Measurements from ENCODE around the gene PIPOX.
"Not testable (repeated sequence)": the region's sequence is repeated elsewhere in the genome, so short reads cannot be mapped to it uniquely, and the experiment has no call there.

PIPOX gene

DNA sequence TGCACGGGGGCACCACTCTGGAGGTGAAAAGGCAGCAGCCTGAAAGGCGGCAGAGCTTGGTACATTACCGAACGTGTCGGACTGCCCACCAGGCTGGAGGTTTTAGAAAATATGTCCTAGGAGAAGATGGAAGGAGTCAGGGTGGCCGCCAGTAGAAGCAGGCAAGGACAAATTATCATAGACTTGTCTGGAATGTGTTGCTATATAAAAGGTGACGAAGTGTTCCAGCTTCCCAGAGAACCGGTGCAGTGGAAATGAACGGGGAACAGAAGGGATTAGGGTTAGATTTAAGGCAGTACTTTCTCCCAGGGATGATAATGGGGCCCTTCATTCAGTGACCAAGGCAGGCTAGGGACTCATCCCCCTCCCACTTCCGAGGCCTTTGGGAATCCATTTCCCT is 27.4 kb downstream of the PIPOX start:
- no peak for DNase-seq
- in situ Hi-C loops (cut with MboI; ENCODE audit: low pct_unique_long_range_greater_than_20kb, low sequenced_read_pairs), result no loop called here

DNA sequence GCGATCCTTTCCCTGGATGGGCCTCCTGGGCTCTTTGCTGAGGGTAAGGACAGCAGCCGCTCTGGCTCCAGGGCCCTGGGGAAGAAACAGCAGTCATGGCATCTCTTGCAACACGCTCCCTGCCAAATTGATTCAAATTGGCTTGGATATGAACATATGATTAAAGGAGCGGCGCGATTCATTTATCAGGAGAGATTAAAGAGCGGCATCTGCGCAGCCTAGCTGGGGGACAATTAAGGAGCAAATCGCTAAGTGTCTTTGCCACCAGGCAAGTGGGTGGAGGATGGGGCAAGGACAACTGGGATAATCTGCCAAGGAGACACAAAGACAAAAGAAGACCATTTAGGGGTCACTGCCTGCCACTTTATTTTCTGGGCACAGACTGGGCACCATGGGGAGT is 27.8 kb downstream of the PIPOX start:
- no peak for DNase-seq
- in situ Hi-C loops (cut with MboI; ENCODE audit: low pct_unique_long_range_greater_than_20kb, low sequenced_read_pairs), result no loop called here

DNA sequence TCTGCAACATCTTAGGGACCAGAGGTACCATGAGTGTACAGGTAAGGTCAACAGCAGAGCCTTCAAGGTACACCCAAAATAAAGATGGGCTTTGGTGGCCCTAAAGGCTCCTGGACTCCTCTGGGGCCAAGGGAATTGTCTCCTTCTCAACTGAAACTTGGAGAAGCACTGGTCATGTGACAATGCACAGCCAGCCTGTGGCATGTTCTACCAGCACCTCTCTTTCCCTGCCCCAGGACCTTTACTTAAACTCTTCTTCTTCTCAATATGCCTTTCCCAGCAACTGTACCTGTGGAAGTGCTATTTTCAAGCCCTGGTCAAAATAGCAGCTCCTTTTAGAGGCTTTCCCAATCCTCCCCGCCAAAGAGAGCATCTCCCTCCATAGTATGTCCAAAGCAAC is 28.4 kb downstream of the PIPOX start:
- in situ Hi-C loops (cut with MboI; ENCODE audit: low pct_unique_long_range_greater_than_20kb, low sequenced_read_pairs), result no loop called here
- no peak for DNase-seq

DNA sequence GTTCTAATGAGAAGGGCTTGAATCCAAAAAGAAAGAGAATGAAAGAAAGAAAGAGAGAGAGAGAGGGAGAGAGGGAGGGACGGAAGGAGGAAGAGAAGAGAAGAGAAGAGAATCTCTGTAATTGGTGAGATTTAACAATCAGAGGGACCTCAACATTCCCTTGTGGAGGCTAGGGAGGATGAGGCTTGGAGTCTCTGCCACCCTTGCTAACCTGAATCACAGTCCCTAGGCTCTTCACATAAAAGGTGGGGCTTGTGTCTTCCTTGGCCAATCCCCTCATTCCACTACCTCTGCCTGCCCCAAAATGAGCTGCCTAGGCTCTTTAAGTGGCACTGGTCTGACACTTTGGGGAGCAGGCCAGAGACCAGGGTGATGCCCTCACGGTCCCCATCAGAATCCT is 30.1 kb downstream of the PIPOX start:
- in situ Hi-C loops (cut with MboI; ENCODE audit: low pct_unique_long_range_greater_than_20kb, low sequenced_read_pairs), result no loop called here
- no peak for DNase-seq

DNA sequence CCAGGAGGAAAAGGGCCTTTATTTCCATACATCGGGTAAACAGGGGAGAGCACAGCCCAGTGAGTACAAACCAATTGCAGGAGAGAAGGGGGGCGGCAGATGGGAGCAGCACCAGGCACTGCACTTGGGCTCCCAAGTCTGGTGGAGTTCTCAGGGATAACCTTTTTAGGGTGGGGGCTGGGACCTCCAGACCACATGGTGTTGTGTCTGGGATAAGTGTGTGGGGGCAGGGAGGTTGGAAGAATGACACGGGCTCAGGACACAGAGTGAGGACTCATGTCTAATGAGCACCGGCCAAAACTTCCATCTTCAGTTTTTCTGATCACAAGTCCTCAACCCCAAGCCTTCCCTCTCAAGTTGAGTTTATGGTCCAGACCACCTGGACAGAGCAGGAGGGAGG is 30.6 kb downstream of the PIPOX start:
- in situ Hi-C loops (cut with MboI; ENCODE audit: low pct_unique_long_range_greater_than_20kb, low sequenced_read_pairs), result no loop called here
- DNase-seq, result no peak

DNA sequence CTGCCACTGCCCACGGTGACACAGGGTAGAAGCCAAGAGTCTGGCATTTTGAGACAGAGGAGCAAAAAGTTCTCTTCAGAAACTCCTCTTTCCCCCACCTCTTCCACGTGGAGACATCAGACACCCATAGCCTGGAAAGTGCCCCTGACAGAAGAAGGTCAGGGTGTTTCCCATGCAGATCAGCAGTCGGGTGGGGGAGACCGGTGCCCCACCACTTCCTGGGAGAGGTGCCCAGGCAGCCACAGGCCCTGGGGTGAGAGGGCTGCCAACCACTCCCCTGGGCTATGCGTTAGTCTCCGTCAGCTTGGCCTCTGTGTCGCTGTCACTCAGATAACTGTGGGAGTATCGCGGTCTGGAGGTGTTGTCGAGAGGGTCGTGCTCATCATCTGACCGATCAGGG is 31.5 kb downstream of the PIPOX start:
- in situ Hi-C loops (cut with MboI; ENCODE audit: low pct_unique_long_range_greater_than_20kb, low sequenced_read_pairs), result no loop called here
- DNase-seq, result no peak

DNA sequence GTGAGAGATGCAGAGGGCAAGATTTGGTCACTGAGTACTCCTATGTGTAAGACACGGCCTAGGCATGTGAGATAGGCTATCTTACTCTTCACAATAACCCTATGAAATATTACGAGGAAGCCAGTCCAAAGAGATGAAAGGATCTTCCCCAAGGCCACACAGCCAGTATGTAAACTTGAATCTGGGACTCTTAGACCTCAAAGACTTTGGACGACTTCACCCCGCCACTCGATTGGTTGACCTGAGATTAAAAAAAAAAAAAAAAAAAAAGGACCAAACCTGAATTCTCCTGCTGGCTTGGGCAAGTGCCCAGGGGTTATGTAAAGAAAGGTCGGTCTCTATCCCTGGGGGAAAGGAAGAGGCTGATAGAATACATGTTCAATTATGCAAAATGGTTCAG is 33.1 kb downstream of the PIPOX start:
- no peak for DNase-seq
- in situ Hi-C loops (cut with MboI; ENCODE audit: low pct_unique_long_range_greater_than_20kb, low sequenced_read_pairs), result no loop called here

DNA sequence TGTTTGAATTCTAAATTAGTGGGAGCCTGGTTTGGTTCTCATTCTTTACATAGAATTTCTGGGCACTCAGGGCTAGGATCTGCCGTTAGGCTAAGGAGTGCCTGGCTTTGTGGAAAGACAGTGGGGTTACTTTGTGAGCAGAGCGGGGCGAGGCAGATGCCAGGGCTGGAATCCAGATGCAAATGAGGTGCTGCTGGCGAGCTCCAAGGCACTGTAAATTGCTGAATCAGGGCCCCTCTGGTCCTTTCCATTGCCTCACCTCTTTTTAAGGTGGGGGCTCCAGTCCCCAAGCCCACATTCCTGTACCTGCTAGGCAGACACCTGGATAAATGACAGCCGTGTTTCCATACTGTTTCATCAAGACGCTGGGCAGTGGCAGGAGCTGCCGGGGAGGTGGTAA is 33.8 kb downstream of the PIPOX start:
- no peak for DNase-seq
- in situ Hi-C loops (cut with MboI; ENCODE audit: low pct_unique_long_range_greater_than_20kb, low sequenced_read_pairs), result no loop called here

DNA sequence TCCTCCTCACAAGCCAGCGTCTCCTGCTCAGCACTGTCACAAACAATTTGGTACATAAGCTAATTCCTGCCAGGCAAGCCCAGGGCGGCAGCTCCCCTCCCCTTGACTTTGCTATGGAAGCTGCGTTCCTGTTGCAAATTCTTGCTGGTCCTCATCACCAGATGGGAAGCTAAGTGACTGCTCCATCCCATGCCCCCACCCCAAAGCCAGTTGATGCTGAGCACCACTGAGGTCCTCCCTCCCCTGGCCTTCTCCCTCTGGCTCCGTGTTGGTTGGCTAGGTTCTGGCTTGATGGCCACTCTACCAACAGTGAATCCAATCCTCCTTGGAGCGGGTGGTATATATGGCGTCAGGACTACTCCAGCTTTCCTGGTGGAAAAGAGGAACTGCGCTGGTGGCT is 34.4 kb downstream of the PIPOX start:
- in situ Hi-C loops (cut with MboI; ENCODE audit: low pct_unique_long_range_greater_than_20kb, low sequenced_read_pairs), result no loop called here
- no peak for DNase-seq

DNA sequence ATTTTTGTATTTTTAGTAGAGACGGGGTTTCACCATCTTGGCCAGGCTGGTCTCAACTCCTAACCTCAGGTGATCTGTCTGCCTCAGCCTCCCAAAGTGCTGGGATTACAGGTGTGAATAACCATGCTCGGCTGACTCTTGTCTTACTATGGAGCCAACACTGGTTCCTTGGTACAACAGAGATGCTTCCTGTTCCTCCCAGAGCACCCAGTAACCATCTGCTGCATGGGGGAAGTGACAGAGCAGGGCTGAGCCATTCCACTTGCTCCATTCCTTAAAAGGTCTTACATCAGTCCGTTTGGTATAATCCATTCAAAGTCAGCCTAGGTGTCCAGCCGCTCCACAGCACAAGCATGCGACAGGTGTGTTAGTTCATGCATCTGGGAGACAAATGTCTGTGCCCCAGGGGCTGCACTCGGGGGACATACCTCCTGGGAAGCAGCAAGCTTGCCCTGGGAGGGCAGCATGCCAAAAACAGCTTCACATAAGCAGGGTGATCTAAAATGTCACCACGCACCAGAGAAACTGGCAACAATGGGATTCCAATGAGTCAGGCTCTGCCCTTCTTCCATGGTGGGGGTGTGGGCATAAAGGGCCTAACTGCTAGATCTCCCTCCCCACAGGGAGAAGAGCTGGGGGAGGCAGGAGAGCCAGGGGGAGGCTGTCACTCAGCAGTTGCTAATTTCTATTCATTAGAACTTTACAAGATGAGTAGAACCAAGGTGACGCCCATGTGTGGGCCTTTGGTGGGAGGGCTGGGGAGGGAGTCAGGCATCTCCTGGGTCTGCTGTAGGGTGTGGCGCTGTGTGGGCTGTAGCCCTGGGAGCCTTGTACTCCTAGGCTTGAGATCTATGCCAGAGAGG is 35.5 kb downstream of the PIPOX start:
- in situ Hi-C loops (cut with MboI; ENCODE audit: low pct_unique_long_range_greater_than_20kb, low sequenced_read_pairs), result no loop called here
- no peak for DNase-seq

DNA sequence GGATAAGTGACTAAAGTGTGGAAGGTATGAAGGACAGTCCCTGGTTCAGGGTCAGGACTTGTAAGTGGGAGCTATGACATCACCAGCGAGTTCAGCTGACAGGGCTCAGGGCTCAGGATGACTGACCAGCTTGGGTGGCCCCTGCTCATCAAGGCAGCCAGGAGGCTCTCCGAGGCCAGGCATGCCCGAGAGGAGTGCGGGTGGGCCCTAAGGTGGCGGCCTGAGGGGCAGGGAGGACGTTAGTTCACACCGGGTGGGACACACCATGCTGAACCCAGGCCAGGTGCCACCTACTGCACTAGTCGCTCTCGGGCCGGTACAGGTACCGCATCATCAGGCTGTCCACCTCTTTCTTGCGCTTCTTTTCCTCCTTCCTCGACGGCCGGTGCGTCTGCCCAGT is 36.5 kb downstream of the PIPOX start:
- in situ Hi-C loops (cut with MboI; ENCODE audit: low pct_unique_long_range_greater_than_20kb, low sequenced_read_pairs), result no loop called here
- DNase-seq, result no peak

DNA sequence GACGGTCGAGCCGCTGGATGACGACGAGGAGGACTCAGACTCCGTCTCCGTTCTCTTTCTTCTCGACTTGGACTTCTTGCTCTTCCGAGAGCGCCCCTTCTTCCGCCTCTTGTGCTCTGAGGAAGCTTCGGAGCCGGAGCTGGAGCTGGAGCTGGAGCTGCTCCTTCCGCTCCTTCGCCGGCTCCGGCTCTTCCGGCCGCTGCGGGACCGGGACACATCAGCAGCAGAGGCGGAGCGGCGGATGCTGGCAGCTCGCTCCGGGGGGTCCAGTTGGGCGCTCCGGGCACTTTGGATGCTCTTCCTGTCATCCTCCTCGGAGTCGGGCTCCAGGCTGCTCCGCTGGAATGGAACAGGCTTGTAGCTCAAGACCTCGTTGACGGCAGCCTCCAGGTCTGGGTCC is 36.9 kb downstream of the PIPOX start:
- in situ Hi-C loops (cut with MboI; ENCODE audit: low pct_unique_long_range_greater_than_20kb, low sequenced_read_pairs), result no loop called here
- DNase-seq, result no peak

DNA sequence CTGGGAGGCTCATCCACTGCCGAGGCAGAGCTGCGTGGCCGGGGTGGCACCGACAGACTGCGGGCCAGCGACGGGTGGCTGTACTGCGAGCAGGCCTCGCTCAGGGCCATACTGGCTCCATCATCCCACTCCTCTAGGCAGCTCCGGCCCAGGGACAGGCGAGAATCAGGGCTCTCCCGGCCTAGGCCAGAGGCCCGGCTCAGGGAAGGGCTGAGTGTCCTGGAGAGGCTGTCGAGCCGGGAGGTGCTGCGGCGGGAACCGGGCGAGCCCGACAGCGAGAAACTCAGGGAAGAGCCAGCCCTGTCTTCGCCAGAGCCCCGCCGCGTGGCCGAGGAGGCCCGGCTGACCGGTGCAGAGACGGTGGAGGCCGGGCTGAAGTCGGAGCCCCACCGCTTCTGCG is 37.4 kb downstream of the PIPOX start:
- no peak for DNase-seq
- in situ Hi-C loops (cut with MboI; ENCODE audit: low pct_unique_long_range_greater_than_20kb, low sequenced_read_pairs), result no loop called here

DNA sequence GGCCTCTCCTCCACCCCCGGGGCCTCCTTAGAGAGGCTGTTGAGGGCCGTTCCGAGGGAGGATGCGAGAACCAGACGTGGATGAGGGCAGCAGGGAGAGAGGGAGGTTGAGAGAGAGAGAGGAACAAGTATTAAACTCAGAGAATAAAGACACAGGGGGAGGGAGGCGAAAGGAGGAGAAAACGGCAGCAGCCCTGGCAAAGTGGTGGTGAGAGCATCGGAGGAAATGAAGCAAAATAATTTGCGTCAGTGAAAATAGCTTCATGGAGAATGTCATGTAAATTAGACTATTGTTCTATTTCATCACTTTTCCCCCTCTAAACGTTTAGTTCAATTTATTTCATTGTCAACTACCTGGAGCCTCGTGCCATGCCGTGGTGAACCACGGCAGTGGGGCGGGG is 38.0 kb downstream of the PIPOX start:
- DNase-seq, result no peak
- in situ Hi-C loops (cut with MboI; ENCODE audit: low pct_unique_long_range_greater_than_20kb, low sequenced_read_pairs), result no loop called here

DNA sequence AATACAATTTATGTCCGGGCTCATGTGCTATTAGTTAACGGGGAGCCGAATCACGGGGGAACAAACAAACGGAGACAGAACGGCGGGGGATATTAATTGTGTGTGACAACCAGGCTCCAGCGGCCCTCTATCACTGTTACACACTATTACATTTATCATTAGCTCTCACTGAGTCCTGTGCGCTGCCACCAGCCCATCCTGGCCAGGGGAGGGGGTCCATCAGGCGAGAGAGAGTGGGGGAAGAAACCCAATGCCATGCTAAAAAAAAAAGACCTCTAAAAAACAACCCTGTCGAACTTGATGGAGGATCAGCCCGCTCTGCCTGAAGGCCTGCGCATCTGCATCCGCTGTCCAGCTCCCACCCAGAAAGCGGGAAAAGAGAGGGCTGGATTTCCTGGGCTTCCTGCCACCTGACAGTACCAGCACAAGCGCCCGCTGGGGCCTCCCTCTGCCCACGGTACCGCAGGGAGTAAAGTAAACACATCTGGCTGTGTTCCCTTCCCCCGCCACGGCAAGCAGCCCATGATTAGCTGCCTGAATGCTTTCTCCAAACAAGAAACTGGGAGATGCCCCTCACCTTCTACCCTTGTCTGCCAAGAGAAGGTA is 41.7 kb downstream of the PIPOX start:
- in situ Hi-C loops (cut with MboI; ENCODE audit: low pct_unique_long_range_greater_than_20kb, low sequenced_read_pairs), result no loop called here
- DNase-seq, result no peak

DNA sequence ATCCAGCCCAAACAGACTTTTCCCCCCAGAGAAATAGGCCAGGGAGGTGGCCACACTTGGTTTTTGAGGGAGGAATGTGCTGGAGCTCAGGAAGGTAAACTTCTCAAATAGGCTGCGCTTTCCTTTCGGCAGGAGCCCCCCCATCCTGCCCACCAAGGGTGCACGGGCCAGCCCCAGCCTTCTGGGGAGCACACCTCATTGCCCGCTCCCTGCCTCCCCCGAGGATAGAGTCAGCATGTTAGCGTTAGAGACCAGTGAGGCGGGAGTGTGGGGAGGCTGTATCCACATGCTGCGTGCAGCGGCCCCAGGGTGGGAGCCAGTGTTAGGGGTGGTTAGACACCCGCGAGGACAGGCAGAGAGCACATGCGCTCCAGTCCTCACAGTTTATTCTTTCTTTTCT is 42.3 kb downstream of the PIPOX start:
- DNase-seq, result no peak
- in situ Hi-C loops (cut with MboI; ENCODE audit: low pct_unique_long_range_greater_than_20kb, low sequenced_read_pairs), result no loop called here

DNA sequence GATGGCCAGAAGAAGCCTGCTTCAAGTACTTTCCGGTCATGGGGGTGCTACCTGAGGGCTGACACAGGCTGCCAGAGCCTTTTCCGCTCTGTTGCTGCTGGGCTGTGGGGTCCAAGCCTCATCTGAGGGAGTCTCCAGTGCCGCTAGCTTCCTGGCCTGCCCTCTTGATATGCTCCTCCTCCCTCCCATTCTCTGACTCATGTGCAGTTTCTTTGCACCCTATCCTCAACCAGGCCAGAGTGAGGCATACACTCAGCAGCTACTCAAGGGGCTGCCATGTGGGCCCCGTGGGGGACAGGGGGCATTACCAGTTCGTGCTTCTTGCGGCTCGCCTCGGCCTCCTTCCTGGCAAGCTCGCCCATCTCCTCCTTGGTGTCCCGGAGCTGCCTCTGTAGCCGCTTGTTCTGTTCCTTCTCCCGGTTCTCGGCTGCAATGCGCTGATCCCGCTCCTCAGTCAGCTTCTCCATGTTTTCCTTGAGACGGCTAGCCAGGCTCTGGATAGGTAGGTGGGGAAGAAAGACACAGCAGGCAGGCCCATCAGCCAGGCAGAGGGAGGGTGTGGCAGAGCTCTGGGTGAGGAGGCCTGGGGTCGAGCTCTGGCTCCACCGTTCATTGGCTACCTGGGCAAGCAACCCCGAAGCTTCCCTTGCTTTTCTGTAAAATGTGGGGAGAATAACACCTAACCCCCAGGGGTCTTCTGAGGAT is 43.8 kb downstream of the PIPOX start:
- in situ Hi-C loops (cut with MboI; ENCODE audit: low pct_unique_long_range_greater_than_20kb, low sequenced_read_pairs), result no loop called here
- no peak for DNase-seq

DNA sequence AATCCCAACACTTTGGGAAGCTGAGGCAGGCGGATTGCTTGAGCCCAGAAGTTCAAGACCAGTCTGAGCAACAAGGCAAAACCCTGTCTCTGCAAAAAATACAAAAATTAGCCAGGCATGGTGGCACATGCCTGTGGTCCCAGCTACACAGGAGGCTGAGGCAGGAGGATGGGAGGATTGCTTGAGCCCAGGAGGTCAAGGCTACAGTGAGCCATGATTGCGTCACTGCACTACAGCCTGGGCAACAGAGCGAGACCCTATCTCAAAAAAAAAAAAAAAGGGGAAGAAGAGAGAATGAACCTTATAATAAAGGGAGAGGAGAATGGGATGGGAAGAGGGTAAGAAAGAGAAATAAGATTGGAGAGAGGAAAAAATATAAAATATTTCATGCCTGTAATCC is 45.8 kb downstream of the PIPOX start:
- DNase-seq; in situ Hi-C loops (cut with MboI; ENCODE audit: low pct_unique_long_range_greater_than_20kb, low sequenced_read_pairs): not testable (repeated sequence)

DNA sequence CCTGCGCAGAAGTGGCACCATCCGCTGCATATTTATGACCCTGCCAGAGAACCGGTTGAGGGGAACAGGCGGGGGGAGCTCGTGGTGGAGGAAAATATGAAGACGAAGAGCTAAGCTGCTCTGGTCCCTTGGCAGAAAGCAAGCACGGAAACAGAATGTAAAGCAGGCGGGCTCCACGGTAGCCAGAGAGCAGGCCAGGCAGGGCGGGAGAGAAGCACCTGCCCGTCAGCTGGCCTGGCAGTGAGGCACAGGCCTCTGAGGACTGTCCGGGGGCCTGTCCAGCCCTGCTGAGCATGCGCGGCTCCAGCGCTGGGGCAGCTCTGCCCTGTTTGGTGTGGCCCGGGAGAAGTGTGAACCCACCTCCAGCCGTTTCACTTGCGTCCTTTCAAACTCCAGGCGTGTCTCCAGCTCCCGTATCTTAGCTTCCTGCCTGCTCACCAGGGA is 46.7 kb downstream of the PIPOX start:
- no peak for DNase-seq
- in situ Hi-C loops (cut with MboI; ENCODE audit: low pct_unique_long_range_greater_than_20kb, low sequenced_read_pairs), result no loop called here

DNA sequence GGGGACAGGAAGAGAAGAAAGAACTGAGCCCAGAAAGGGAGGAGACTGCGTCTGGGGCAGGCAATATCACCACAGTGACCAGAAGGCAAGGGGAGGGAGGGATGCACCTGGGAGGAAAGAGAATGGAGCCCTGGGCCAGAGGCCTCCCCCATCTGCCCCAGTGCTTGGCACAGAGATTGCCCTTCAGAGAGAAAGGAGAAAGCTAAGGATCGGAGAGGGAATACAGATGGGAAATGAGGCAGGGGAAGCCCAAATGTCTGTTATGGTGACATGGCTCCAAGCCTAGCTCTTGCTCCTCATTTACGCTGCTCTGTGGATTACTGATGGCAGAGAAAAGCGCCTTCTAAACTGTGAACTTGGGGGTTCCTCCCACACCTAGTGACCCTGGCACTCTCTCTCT is 47.2 kb downstream of the PIPOX start:
- no peak for DNase-seq
- in situ Hi-C loops (cut with MboI; ENCODE audit: low pct_unique_long_range_greater_than_20kb, low sequenced_read_pairs), result no loop called here

All from KBM-7 (cell line).